Thyroid gland (tissue), 4 donors: ENCODE measurements around the gene USP6. TPM values are rescaled to one million over a fixed set of nuclear protein-coding genes. Genes with fewer than 3 reads are reported as not detected.
"Not testable (repeated sequence)": the region's sequence is repeated elsewhere in the genome, so short reads cannot be mapped to it uniquely, and the experiment has no call there.

Source experiments
- DNase-seq, 2 donors: peaks; one replicate each; pipeline ENCODE4 v3.0.0-alpha.2; 2019
- H3K27ac ChIP-seq, 3 donors: fragments of 200-600 bp; sonication (generic); 1 replicate in 2 of 3; 2 replicates in 1 of 3; pipeline ENCODE4 v1.5.1; 2016 to 2019; ENCODE audit warnings: mild to moderate bottlenecking in 1 of 3, moderate library complexity in 1 of 3
- H3K27me3 ChIP-seq: fragments of 200-600 bp; sonication (generic); one replicate; pipeline ENCODE4 v1.5.1; 2019
- H3K36me3 ChIP-seq, 2 donors: fragments of 200-600 bp; sonication (generic); one replicate each; pipeline ENCODE4 v1.5.1; 2016 to 2019
- H3K4me1 ChIP-seq, 2 donors: fragments of 200-600 bp; sonication (generic); one replicate each; pipeline ENCODE4 v1.5.1; 2017 to 2019
- H3K4me3 ChIP-seq, 3 donors: fragments of 200-600 bp; sonication (generic); replicated peaks in 1 of 3; 1 replicate in 2 of 3; 2 replicates in 1 of 3; pipeline ENCODE4 v1.5.1; 2016; ENCODE audit warnings: mild to moderate bottlenecking in 1 of 3
- H3K9me3 ChIP-seq: fragments of 200-600 bp; sonication (generic); one replicate; pipeline ENCODE4 v1.5.1; 2017
- POLR2A ChIP-seq, 2 donors: fragments of 450-650 bp; IDR thresholded peaks; one replicate each; pipeline ENCODE4 v1.6.1; 2017; ENCODE audit warnings: antibody characterized with exemption in 2 of 2, mild to moderate bottlenecking in 2 of 2, moderate library complexity in 1 of 2
- WGBS, 2 donors: methylation state at CpG; one replicate each; pipeline ENCODE4 v1.1.5; 2017; 5-methylcytosine and 5-hydroxymethylcytosine counted together
- intact Hi-C: fragments of 100-400 bp; cut with DNase I; formaldehyde crosslinking; loops from one replicate; pipeline ENCODE4 v1.15.1; 2023
- total RNA-seq, 4 donors: library from RNA; depleted of rRNA; stranded (reverse); fragments of >200 nt; gene quantifications; one replicate each; pipeline ENCODE4 v1.2.3, GENCODE V29; 2016
- TF ChIP-seq, protein P1 (sequence below), 6 experiments: fragments of 200-600 bp in 3 of 6; fragments of 450-650 bp in 3 of 6; sonication (generic) in 3 of 6; IDR thresholded peaks; one replicate each; pipeline ENCODE4 v1.5.1; 2016 to 2019; ENCODE audit warnings: antibody characterized with exemption in 6 of 6, mild to moderate bottlenecking in 2 of 6, inconsistent platforms in 1 of 6, moderate library complexity in 1 of 6

Gene USP6
- total RNA-seq, 4 donors from 2014 or later = 0.11 to 1.7 (median 0.39) TPM

DNA sequence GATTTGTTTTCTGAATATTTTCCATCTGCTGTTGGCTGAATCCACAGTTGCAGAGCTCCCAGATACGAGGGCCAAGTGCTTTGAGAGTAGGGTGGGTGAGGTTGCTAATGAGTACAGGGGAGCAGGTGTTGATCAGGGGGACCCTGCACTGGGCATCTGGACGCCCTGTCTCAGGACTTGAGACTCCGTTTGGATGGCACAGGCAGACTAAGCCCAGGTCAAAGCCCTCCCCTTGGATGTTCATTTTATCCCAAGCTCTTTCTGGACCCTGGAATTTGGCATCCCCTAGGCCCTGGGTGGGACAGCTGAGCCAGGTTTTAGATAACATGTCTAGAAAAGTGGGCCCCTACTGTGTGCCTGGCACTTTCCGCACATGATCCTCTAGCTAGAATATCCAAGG lies 12.1 kb downstream of the USP6 start:
- WGBS, 2 donors = 69 to 80% methylated on average over 3 to 4 of the region's 4 CpGs
- Histone ChIP-seq H3K4me3 (no peak overlapping the region), H3K4me1 (peaks cover 1 to 6% of the 10 kb centered on the region in 2 donors), H3K36me3 (no peaks in the 10 kb centered on the region), H3K9me3 (no peaks in the 10 kb centered on the region), H3K27me3 (peaks cover 4% of the 10 kb centered on the region), H3K27ac (no peak overlapping the region)
- intact Hi-C loops = no loop called here
- TF ChIP-seq, protein P1, sequence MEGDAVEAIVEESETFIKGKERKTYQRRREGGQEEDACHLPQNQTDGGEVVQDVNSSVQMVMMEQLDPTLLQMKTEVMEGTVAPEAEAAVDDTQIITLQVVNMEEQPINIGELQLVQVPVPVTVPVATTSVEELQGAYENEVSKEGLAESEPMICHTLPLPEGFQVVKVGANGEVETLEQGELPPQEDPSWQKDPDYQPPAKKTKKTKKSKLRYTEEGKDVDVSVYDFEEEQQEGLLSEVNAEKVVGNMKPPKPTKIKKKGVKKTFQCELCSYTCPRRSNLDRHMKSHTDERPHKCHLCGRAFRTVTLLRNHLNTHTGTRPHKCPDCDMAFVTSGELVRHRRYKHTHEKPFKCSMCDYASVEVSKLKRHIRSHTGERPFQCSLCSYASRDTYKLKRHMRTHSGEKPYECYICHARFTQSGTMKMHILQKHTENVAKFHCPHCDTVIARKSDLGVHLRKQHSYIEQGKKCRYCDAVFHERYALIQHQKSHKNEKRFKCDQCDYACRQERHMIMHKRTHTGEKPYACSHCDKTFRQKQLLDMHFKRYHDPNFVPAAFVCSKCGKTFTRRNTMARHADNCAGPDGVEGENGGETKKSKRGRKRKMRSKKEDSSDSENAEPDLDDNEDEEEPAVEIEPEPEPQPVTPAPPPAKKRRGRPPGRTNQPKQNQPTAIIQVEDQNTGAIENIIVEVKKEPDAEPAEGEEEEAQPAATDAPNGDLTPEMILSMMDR (IDR thresholded peaks at IDR 0.05) = no peak
- TF ChIP-seq POLR2A (IDR thresholded peaks at IDR 0.05) = no peak
- DNase-seq = no peak

DNA sequence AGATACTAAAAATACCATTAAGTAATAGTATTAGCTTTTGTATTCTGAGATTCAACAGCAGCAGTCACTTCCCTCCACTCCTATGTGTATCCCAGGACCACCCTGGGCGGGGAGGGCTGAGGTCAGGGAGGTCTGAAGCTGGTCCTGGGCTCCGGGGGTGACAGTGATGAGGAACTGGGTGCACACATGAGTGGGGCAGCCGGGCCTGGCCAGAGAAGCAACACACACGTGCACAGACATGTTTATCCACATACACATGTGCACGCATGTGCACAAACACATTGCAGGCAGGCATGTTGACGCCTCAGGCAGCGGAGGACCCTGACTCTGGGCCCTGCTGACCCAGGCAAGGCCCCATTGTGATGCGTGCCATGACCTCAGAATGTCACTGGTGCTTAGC lies 12.6 kb downstream of the USP6 start:
- 87 to 89% methylated on average over 8 of the region's 8 CpGs for WGBS, 2 donors
- H3K9me3 ChIP-seq, H3K4me3 ChIP-seq, H3K27ac ChIP-seq, DNase-seq, H3K4me1 ChIP-seq, H3K36me3 ChIP-seq, intact Hi-C loops, H3K27me3 ChIP-seq: not testable (repeated sequence)

DNA sequence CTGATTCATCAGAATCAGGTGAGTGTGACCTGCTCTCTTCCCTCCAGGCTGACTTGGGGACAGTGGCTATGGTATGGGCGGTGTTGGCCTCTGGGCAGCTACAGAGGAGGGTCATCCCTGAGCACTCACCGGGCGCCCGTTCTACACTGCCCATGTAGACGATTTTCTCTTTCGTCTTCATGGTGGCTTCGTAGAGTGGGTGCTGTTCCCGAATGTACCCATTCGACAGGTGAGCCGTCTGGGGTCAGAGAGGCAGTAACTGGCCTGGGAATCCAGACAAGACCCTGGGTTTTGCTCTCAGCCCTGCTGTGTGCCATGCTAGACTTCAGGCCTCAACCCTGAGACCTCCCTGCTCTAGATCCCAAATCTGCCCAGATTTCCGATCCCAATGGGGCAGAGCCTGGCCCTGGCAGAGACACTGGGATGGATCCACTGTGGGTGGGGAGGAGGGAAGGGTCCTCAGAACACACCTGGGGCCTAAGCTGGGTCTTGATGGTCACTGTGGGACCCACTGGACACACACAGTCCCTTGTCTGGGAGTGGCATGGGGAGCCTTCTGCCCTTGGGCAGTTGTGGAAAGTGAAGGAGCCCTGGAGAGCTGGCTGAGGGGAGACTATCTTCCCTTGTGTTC lies 13.2 kb downstream of the USP6 start:
- H3K27ac ChIP-seq = no peak overlapping the region
- intact Hi-C loops = no loop called here
- H3K4me1 ChIP-seq = no peaks in the 10 kb centered on the region
- 83 to 91% methylated on average over 10 to 11 of the region's 11 CpGs for WGBS, 2 donors
- TF ChIP-seq, protein P1 (IDR thresholded peaks at IDR 0.05) = no peak
- no peak for TF ChIP-seq POLR2A (IDR thresholded peaks at IDR 0.05)
- H3K27me3 ChIP-seq = no peaks in the 10 kb centered on the region
- H3K9me3 ChIP-seq = no peaks in the 10 kb centered on the region
- no peaks in the 10 kb centered on the region for H3K36me3 ChIP-seq
- no peak overlapping the region for H3K4me3 ChIP-seq
- DNase-seq = no peak

DNA sequence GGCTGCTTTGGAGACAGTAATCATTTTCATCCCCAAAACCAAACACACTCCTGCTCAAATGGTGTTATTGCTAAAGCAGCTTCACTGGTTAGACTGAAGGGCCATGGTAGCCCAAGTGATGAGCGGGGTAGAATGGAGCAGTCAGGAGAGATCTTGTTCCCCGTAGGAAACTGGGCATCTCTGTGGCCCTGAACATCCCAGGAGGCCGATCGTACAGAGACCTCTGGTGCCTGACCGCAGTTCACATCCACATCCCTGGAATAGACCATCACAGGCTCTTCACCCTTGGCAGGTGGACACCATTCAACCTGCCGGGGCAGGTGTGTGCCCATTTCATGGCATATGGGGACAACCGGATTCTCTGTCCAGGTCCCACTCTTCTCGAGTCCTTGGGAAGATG lies 13.9 kb downstream of the USP6 start:
- H3K27ac ChIP-seq, H3K27me3 ChIP-seq, intact Hi-C loops, H3K4me3 ChIP-seq, DNase-seq, H3K36me3 ChIP-seq, H3K4me1 ChIP-seq, H3K9me3 ChIP-seq: not testable (repeated sequence)
- WGBS, 2 donors = 88 to 93% methylated on average over 7 to 8 of the region's 8 CpGs

DNA sequence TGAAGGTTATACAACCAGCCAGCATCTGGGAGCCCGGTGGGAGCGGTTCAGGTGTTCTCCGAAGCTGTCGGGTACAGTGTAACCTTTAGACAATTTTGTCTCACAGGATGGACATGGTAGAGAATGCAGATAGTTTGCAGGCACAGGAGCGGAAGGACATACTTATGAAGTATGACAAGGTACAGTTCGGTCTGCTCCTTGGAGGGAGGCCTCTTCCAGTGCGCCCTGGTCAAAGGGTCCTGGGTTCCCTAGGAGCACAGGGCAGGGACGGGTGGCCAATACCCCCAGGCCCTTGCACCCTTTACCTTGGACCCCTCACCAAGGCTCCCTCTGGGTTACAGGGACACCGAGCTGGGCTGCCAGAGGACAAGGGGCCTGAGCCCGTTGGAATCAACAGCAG lies 14.4 kb downstream of the USP6 start:
- H3K9me3 ChIP-seq, H3K27me3 ChIP-seq, intact Hi-C loops, H3K27ac ChIP-seq, H3K4me1 ChIP-seq, H3K4me3 ChIP-seq, H3K36me3 ChIP-seq, DNase-seq: not testable (repeated sequence)
- 90 to 97% methylated on average over 8 to 10 of the region's 10 CpGs for WGBS, 2 donors

DNA sequence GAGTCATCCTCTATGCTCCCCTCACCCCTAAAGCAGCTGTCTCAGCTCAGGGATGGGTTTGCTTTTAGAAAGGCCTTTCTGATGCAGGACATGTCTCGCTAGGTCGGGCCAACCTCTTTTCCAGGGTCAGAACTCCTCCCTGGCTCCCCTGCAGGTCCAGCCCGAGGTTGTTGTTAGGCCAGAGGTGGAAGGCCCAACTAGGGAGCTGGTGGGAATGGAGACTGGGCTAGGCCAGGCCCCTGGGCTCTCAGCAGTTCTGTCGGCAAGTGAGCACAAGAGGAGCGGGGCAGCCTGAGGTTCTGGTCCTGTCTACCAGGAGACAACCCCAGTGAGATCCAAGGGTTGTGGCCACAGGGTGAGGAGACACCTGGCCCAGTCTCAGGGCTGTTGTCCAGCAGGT lies 14.9 kb downstream of the USP6 start:
- H3K4me1 ChIP-seq, DNase-seq, H3K27me3 ChIP-seq, H3K4me3 ChIP-seq, H3K27ac ChIP-seq, H3K9me3 ChIP-seq, intact Hi-C loops, H3K36me3 ChIP-seq: not testable (repeated sequence)
- WGBS, 2 donors = 90 to 96% methylated on average over 4 to 5 of the region's 5 CpGs

DNA sequence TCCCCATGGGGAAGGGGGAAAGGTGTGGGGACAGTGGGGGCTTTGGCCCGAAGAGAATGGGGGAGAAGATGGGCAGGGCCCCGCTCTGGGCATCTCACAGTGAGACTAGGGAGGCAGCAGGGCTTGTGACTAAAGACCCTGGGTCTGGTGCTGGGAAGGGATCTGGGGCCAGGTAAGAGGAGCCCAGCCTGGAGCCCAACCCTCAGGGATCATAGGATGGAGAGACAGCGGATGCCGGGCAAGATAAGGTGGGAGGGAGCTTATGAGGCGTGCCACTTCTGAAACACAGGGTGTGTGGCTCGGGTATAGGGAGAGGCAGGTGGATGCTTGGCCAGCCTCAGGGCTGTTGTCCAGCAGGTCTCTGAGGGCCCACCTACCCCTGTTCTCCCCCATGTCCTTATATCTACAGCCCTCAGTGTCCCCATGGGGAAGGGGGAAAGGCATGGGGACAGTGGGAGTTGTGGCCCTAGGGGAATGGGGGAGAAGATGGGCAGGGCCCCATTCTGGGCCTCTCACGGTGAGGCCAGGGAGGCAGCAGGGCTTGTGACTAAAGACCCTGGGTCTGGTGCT lies 15.4 kb downstream of the USP6 start:
- Histone ChIP-seq H3K36me3 (no peaks in the 10 kb centered on the region), H3K9me3 (no peaks in the 10 kb centered on the region), H3K4me3 (no peak overlapping the region), H3K27me3 (no peaks in the 10 kb centered on the region), H3K4me1 (no peaks in the 10 kb centered on the region), H3K27ac (no peak overlapping the region)
- TF ChIP-seq POLR2A (IDR thresholded peaks at IDR 0.05) = no peak
- TF ChIP-seq, protein P1 (IDR thresholded peaks at IDR 0.05) = no peak
- WGBS, 2 donors = 87 to 89% methylated on average over 7 of the region's 7 CpGs
- intact Hi-C loops = no loop called here
- DNase-seq = no peak

DNA sequence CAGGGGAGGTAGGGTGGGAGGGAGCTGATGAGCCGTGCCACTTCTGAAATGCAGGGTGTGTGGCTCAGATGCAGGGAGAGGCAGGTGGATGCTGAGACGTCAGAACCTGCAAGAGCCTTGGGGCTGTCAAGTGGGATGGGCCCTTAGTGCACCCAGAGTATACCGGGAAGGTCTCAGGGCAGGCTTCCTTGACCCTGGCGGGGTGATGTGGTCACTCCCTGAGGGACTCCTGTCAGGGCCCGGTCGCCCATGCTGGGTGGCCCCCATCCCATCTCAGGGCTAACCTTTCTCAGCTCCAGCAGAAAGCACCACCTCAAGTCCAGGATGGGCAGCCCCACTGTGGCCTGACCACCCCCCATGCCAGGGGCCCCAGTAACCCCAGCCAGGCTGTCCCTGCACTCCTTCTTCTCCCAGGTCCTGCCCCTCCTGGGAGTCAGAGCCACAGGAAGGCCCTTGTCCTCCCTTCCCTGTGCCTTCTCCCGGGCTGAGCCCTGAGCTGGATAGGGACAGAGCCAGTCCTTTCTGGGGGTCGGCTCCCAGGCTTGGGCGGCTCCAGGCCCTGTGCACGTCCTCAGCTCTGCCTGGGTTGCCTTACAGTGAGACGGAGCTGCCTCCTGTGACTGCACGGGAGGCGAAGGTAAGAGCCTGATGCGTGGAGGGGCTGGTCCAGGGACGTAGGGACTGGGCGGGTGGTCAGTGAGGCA lies 16.1 kb downstream of the USP6 start:
- H3K4me3 ChIP-seq, DNase-seq, H3K36me3 ChIP-seq, H3K27ac ChIP-seq, H3K27me3 ChIP-seq, H3K4me1 ChIP-seq, intact Hi-C loops, H3K9me3 ChIP-seq: not testable (repeated sequence)
- 82 to 85% methylated on average over 12 to 14 of the region's 16 CpGs for WGBS, 2 donors

DNA sequence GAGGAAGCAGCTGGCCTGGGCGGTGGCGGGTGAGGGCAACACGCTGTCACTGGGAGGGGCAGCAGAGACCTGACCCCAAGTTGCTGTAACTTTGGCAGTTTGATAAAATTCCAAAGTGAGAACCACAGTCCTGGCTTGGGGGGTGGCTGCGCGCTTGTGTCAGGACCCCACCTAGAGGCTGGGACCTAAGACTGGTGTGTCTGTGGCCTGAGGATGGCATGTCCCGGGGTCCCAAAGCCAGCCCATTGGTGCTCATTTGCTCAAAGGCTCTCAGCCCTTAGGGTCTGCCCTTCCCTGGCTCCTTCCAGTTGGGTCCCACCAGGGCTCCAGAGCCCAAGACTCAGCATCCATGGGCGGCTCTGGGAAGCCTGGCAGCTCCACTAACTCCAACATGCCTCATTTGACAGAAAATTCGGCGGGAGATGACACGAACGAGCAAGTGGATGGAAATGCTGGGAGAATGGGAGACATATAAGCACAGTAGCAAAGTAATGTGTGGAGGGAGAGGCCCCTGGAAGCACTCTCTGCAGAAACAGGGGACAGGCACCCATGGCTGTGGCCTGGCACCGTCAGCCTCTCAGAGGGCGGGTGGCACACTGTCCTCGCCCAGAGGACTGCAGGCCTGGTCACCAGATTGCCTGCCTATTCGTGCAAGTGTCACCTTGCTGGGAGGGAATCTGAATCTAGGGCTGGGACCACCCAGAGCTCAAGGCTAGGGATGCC lies 16.8 kb downstream of the USP6 start:
- intact Hi-C loops, H3K27ac ChIP-seq, H3K9me3 ChIP-seq, DNase-seq, H3K36me3 ChIP-seq, H3K4me3 ChIP-seq, H3K4me1 ChIP-seq, H3K27me3 ChIP-seq: not testable (repeated sequence)
- 87 to 93% methylated on average over 12 to 14 of the region's 15 CpGs for WGBS, 2 donors
